Stimulated activated naive CD4-positive, alpha-beta T cell treated with Interleukin-2 at 50 U/mL for 16 hours (primary cell): ENCODE measurements around the gene ITGB3.
A peak's percentile ranks its signal among the peaks of the same experiment; 100 is the strongest.
"Not testable (repeated sequence)": the region's sequence is repeated elsewhere in the genome, so short reads cannot be mapped to it uniquely, and the experiment has no call there.

ENCODE experiments used
- DNase-seq: peaks from one replicate; lab custom pipeline; 2025; lab: John Stamatoyannopoulos, UW

Gene ITGB3

DNA sequence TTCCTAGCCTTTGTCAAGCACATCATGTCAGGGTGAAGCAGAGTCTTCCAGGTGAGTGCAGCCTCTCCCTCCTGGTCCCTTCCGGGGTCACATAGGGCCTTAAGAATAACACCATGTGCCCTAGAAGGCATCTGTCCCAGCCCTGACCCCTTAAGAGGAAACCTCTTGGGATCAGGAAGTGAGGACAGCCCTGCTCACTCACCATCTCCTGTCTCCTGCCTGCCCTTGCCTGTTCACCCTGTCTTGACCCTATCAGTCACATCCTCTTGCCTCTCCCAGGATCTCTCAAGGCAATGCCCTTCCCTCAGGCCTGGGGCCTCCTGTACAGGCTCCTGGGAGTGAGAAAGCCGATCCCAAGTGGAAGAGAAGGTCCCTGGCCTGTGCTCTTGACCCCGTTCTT is 30.6 kb upstream of the ITGB3 start:
- no peak for DNase-seq

DNA sequence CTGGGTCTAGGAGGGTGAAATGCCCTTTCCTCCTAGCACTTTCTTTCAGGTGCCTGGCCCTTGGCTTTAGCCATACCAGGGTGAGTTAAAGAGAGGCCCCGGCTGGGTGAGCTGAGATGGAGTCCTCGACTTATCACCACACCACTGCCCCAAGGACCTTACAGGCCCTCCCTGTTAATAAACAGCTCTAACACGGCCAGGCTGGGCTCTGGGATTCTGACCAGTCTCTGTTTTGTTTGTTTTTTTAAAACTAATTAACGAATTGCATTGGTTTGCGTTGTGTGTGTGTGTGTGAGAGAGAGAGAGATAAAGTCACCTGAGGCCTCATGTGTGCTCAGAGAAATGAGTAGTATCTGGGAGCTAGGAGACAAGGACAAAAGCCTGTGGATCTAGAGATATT is 30.2 kb upstream of the ITGB3 start:
- no peak for DNase-seq

DNA sequence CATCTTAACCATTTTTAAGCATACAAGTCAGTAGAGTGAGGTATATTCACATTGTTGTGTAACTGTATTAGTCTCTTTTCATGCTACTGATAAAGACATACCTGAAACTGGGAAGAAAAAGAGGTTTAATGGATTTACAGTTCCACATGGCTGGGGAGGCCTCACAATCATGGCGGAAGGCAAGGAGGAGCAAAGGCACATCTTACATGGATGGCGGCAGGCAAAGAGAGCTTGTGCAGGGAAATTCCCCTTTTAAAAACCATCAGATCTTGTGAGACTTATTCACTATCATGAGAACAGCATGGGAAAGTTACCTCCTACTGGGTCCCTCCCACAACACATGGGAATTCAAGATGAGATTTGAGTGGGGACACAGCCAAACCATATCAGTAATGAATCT is 29.6 kb upstream of the ITGB3 start:
- DNase-seq = not testable (repeated sequence)

DNA sequence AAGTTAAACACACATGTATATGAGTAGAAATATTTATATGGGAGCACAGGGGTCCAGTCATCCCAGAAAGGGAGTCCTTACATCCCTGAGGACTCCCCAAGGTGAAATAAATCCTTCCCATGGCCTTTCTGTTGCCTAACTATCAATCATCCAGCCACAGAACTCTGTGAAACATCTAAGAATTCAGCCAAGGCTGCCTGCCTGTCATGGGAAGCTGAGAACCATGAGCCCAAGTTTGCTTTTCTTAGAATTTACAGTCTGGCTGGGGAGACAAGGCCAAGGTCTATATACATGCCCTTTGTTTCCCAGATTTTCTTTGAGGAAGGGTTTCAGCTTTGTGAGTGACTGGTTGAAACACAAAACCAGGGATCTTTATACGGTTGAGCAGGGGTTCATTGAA is 28.7 kb upstream of the ITGB3 start:
- no peak for DNase-seq

DNA sequence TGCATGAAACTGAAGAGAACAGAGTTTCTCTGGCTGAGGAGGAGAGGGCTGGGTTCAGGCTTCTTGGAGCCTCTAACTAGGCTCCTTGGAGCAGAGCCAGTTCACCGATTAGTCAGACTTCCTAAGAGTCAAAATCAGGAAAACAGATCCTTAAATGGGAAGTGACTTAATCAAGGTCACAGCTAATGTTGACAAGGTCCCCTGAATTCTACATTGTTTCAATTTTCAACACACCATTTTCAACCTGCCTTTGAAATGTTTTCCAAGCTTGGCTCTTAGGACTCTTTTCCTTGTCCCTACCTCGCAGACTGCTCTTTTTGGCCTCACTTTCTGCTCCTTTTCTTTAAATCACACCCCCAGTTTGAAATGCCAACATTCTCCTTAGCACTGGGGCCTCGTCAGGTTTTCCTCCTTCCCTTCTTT is 28.2 kb upstream of the ITGB3 start:
- no peak for DNase-seq

DNA sequence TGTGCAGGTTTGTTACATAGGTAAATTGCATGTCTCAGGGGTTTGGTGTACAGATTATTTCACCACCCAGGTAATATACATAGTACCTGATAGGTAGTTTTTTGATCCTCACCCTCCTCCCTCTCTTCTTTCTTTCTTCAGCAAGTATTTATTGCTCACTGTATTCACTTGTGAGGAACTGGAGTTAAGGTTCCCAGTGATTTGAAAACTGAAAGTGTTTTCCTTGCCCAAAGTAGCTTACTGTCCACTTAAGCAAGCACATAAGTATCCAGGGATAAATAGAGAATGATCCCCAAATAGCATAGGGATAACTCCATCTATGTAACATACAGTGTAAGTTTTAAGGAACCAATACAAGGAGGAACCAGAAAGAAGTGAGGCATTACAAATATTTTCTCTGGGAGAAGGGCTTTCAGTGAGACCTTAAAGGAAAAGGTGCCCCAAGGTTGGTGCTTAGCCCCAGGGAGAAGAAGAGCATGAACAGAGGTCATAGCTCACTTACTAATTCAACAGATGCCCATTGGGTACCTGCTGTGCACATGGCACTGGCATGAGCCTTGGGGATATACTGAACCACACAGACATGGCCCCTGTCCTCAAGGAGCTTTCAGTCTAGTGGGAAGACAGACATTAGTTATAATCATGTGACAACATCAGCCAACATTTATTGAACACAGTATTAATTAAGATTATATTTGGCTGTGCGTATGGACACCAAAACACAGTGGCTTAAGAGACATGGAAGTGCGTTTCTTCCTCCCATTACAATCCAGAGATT is 27.5 kb upstream of the ITGB3 start:
- no peak for DNase-seq

DNA sequence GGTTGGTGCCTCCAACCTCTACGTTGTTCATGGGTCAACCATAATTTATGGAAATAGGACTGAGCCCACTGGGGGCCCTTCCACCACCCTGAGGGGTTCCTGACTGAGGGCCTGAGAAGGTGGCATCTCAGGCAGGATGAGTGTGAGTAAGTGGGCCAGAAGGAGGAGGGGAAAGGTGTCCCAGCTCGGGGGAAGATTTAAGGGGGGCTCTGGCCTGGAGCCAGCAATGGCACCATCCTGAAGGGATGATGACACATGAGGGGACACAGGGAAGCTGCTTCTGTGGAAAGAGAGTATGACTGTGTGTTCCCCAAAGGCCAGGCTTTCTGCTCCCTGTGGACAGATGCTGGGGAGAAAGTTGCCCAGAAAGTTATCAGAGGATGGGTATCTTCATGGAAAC is 25.8 kb upstream of the ITGB3 start:
- DNase-seq = no peak

DNA sequence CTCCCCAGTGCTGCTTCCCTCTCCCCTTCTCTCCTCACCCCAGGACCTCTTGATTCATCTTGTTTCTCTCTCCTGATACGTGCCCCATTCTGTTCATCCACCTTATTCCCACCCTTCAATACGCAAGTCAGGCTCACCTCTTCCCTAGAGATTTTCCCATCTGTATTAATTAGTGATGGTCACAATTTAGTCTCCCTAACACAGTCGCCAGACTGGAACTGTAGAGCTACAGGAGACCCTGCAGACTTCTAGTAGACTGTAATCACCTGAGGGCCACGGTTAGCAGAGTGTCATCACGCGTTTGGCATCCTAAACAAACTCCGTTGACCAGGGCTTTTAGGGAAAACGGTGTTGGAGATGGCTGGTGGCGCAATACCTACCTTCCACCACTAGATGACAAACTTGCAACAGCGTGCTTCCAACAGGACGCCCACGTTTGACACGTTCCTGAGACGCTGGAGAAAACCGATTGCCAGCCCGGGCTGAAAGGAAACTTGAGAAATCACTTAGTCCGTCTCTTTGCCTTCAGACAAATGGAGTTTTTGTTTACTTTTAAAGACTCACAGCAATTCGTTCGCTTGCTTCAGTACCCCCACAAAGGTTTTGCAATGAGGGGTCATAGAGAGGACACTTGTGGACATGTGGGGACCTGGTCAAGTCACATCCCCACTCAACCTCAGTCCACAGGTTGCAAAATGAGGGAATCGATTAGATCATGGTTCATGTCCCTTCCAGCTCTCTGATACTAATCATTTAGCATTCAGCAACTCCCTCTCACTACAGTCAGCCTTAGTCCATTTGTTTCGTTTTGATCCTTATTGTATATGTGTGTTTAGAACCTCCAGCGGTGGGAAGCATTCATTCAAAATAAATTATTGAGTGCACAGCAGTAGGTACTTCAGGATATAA is 23.8 kb upstream of the ITGB3 start:
- DNase-seq = peak; percentile 66

DNA sequence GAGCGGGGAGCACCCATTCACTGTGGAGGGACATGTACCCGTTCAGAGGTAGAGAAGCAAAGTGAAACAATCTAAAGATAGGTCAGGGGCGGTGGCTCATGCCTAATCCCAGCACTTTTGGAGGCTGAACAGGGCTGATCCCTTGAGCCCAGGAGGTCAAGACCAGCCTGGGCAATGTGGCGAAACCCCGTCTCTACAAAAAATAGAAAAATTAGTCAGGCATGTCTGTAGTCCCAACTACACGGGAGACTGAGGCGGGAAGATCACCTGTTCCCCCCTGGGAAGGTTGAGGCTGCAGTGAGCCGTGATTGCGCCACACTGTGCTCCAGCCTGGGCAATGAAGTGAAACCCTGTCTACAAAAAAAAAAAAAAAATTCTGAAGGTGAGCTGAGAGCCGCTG is 22.8 kb upstream of the ITGB3 start:
- no peak for DNase-seq

DNA sequence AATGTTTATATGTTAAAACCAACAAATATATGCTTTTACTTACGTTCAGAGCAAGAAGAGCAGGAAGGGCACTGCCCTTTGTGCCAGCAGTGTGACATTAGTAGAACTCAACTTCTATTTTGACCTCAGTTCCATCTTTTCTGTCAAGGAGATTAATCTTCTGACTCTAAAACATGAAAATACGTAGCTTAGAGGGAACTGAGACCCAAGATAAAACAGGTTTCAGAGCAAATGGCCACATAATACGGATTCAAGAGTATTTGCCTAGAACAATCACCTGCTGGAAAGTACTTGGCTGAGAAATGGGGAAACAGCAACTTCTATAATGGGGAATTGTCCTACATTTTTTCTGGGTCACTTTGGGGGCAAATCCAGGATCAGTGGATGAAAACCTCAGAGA is 22.3 kb upstream of the ITGB3 start:
- no peak for DNase-seq

DNA sequence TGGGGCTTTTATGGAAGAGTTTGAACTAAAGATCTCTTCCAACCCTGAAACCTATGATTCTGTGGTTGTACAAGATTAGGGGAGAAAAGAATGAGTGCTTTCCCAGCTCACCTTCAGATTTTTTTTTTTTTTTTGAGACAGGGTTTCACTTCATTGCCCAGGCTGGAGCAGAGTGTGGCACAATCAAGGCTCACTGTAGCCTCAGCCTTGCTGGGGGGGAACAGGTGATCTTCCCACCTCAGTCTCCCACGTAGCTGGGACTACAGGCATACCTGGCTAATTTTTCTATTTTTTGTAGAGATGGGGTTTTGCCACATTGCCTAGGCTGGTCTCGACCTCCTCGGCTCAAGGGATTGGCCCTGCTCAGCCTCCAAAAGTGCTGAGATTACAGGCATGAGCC is 21.8 kb upstream of the ITGB3 start:
- no peak for DNase-seq

DNA sequence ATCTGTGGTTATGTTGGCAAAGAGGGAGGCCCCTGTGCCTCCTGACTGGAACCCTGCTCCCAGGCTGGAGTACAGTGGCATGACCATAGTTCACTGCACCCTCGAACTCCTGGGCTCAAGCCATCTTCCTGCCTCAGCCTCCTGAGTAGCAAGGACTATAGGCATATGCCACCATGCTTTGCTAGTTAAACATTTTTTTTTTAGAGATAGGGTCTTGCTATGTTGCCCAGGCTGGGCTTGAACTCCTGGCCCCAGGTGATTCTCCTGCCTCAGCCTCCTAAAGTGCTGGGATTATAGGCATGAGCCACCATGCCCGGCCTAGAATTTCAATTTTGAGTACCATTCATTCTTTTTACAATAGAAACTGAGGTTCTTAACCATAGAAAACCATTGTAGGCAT is 21.2 kb upstream of the ITGB3 start:
- DNase-seq = no peak

DNA sequence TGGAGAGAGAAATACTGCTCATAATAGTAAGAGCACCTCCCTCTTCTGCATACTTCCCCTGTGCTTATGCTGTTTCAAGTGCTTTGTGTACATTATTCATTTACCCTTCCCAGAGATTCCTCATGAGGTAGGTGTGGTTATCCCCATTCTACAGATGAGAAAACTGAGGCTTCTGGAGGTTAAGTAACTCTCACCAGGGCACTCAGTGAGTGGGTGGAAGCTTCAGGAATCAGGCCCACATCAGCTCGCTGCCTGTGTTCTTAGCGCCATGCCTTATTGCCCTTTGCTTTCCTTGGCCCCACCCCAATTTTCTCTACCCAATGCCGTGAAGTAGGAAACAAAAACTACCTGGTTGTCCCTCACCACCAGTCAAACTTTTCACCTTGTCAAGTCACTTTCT is 18.1 kb upstream of the ITGB3 start:
- DNase-seq = no peak

DNA sequence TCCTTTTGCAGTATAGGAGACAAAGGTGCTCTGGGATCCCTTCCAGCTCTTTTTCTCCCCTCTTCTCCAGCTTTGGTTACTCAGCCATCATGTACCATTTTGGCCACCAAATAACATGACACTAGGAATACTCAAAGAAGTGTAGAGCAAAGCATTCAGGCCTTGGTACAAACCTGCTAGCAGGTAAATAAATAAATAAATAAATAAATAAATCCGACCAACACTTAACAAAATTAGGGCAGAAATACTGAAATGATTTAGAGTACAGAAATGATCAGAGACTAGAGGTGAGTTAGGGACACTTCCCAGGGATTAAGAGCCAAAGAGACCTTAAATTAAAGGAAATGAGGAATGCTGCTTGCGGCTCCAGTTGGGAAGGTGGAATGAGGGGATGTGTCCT is 17.7 kb upstream of the ITGB3 start:
- DNase-seq = no peak

DNA sequence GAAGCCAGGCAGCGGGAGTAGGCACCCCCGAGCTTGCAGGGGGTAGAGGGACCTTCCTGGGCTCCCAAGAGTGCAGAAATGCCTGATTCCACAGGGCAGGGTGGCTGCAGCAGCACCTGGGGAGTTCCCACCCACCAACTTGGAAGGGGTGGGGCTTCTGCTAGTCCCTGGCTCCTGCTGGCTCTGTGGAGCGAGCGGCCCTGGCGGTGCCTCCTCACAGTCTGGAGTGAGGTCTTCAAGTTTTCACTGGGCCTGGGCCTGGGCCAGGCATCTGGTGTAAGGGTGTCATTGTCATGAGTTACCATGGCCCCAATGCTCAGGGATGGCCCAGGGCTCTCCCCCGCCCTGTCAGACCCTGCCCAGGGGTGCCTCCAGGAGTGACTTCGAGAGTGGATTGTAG is 15.8 kb upstream of the ITGB3 start:
- DNase-seq = no peak

DNA sequence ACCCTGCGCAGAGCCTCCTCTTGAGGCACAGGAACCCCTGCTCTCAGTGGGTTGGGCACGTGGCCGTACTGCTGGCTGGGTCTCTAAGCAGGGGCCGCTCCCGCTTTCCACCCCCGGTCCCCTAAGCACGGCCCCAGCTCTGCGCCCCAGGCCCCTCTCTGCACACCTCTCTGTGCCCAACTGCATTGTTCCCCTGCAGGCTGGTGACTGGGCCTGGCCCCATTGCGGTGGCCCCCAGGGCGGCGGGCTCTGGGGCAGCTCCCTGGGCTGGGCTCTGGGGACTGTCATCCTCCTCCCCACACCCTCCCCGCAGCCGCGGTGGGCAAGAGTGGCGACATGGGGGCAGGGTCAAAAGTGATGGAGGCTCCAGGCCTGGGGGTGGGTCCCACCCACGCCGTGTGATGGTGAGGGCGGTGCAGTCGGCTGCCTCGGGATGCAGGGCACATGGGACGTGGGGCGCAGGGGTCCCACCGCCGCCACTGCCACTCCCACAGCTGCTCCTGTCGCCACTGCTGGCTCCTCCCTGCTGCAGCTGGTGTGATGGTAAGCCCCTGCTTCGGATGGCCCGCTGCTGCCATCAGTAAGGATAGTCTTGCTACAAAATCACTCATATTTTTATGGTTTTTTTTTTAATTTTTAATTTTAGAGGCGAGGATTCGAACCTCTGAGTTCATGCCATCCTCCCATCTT is 15.2 kb upstream of the ITGB3 start:
- no peak for DNase-seq

DNA sequence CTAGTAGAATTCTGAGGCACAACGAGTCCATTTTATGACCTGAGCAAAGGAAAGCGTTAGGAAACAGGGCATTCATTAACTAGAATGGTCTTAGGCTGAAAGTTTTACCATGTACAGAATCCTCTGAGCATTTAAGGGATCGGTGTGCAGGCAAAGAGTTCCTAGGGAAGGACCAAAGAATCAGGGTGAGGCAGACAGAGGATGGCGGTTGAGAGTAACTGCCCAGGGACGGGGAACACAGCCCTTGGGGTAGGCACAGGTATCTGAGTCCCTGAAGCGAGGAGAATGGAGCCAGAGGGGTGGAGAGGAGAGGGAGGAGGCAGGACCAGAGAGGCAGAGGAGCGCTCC is 14.0 kb upstream of the ITGB3 start:
- DNase-seq = no peak

DNA sequence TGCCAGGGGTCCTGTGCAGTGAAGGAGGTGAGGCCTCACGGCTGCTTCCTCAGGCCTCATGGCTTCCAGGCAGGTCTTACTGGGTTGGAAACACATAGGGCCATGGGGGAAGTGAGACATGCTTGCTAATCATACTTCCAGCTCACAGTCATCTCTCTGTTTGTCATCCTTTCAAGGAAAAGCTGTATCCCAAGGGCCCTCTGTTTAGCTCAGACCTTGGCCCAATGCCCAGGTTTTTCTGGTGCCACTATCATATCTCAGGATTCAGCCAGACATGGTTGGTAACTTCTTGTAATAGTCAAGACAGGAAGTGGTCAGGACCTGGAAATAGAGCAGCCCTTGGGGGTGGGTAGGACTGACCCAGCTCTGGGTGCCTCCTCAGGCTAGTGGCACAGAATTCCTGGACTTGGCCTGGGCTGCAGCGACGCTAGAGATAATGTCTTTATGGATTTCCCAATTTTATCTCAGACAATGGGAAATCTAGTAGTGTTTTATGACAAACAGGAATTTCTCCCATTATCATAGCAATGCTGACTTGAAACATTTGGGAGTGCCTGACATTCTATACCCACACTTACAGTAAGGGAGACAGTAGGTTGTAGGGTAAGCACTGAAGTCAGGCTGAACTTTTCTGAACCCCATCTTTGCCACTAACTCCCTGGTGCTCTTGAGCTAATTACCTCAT is 13.5 kb upstream of the ITGB3 start:
- no peak for DNase-seq

DNA sequence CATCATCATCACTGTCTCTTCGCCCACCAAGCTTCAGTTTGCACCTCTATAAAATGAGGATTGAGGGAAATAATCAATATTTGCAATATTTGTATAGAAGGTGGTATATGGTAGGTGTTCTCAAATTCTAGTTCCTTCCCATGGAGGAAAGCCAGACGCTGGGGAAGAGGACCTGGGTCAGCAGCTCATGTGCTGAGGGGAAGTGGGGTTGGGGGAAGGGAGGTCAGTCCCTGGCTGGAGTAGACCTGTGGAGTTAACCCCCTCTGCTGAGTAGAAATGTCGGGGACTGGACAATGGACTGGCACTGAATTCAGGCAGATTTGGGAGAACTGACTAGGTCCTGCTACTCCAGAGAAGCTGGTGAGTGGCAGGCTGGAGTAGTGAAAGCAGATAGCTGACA is 12.8 kb upstream of the ITGB3 start:
- DNase-seq = no peak

DNA sequence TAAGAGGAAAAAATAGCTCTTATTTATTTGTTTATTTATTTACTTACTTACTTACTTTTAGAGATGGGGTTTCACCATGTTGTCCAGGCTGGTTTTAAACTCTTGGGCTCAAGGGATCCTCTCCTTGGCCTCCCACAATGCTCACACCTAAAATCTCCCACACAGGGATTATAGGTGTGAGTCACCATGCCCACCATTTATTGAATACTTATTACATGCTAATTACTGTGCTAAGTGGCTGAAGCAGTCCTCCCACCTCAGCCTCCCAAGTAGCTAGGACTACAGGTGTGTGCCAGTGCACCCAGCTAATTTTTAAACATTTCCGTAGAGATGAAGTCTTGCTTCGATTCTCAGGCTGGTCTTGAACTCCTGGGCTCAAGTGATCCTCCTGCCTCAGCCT is 11.0 kb upstream of the ITGB3 start:
- no peak for DNase-seq

DNA sequence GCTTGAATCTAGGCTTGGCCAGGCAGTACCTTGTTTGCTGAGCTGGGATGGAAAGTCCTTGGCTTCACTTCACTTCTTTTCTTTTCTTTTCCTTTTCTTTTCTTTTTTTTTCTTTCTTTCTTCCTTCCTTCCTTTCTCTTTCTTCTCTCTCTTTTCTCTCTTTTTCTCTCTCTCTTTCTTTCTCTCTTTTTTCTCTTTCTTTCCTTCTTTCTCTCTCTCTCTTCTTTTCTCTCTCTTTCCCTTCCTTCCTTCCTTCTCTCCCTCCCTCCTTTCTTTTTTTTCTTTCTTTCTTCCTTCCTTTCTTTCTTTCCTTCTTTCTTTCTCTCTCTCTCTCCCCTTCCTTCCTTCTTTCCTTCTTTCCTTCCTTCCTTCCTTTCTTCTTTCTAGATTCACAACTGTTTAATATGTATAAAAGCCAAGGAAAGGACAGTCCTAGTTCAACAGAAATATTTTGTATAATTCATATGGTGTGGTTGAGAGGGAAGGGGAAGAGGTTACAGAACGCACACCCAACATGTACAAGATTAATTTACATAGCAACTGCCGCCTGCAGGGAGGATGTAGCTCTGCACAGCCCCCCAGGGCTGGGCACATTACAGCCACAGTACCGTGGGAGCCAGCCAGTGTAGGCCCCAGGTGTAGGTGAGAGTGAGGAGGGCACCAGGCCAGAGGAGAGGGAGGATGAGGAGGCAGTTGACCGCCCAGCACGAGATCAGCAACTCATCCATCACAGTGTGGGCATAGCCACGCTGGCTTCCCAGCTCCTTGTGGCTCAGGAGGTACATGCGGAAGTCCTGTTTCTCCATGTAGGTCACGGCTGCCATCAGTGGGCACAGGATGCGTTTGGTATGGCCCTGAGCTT is 9.7 kb upstream of the ITGB3 start:
- no peak for DNase-seq
